GM19397 (cell line): ENCODE results near the gene ABCB4.

ENCODE experiments used
- ATAC-seq: cut with Tn5 transposase; IDR thresholded peaks from one replicate; pipeline ENCODE4 v1.9.1; 2021; ENCODE audit warnings: mild to moderate bottlenecking, moderate library complexity; ENCODE audit not compliant: unreplicated experiment

The ABCB4 gene

GRCh38 chr7:87359366-87359765, 116.1 kb downstream of the ABCB4 start:
- no peak for ATAC-seq

GRCh38 chr7:87356448-87356847, 119.0 kb downstream of the ABCB4 start:
- ATAC-seq, result no peak

GRCh38 chr7:87354749-87355148, 120.7 kb downstream of the ABCB4 start:
- ATAC-seq, result no peak
